Activated T-cell treated with anti-CD3 and anti-CD28 coated beads for 24 hours (primary cell): Measurements from ENCODE around the gene IQGAP3.
"Not testable (repeated sequence)": the region's sequence is repeated elsewhere in the genome, so short reads cannot be mapped to it uniquely, and the experiment has no call there.

ENCODE experiments used
- DNase-seq: peaks from one replicate; pipeline ENCODE4 v3.0.0-alpha.2; 2020; ENCODE audit warnings: low read depth

IQGAP3 gene

GRCh38 chr1:156594190-156594589 lies 21.8 kb upstream of the IQGAP3 start:
- DNase-seq = no peak

GRCh38 chr1:156593661-156593989 lies 21.3 kb upstream of the IQGAP3 start:
- no peak for DNase-seq

- no peak for DNase-seq
Observed at GRCh38 chr1:156592910-156593660, 20.7 kb upstream of the IQGAP3 start.

- DNase-seq = no peak
Observed at GRCh38 chr1:156592158-156592909, 20.0 kb upstream of the IQGAP3 start.

- DNase-seq = peak; percentile 60
Observed at GRCh38 chr1:156591432-156592157, 19.2 kb upstream of the IQGAP3 start, which contains the start of gene NAXE. TSS of gene NAXE (plus strand) at chr1:156591776. CDS start at chr1:156591805, 29 bp downstream.

GRCh38 chr1:156591181-156591431 lies 18.7 kb upstream of the IQGAP3 start:
- DNase-seq = no peak

GRCh38 chr1:156590326-156591180 lies 18.2 kb upstream of the IQGAP3 start:
- no peak for DNase-seq

GRCh38 chr1:156589546-156589945 lies 17.2 kb upstream of the IQGAP3 start:
- no peak for DNase-seq

GRCh38 chr1:156587927-156588326 lies 15.6 kb upstream of the IQGAP3 start:
- not testable (repeated sequence) for DNase-seq

GRCh38 chr1:156586892-156587477 lies 14.6 kb upstream of the IQGAP3 start:
- no peak for DNase-seq

- DNase-seq = no peak
Observed at GRCh38 chr1:156586323-156586722, 14.0 kb upstream of the IQGAP3 start.

- no peak for DNase-seq
Observed at GRCh38 chr1:156584813-156585212, 12.4 kb upstream of the IQGAP3 start.

- peak; percentile 63 for DNase-seq
Observed at GRCh38 chr1:156583821-156584622, 11.7 kb upstream of the IQGAP3 start.

GRCh38 chr1:156582388-156583017 lies 10.1 kb upstream of the IQGAP3 start:
- no peak for DNase-seq

GRCh38 chr1:156581661-156582387 lies 9.5 kb upstream of the IQGAP3 start:
- no peak for DNase-seq

- no peak for DNase-seq
Observed at GRCh38 chr1:156579472-156579871, 7.1 kb upstream of the IQGAP3 start, which contains the start of gene TTC24. TSS of gene TTC24 (plus strand) at chr1:156579723. CDS start at chr1:156581365, 1,642 bp downstream.

GRCh38 chr1:156578055-156578454 lies 5.7 kb upstream of the IQGAP3 start:
- DNase-seq = no peak

GRCh38 chr1:156577550-156577949 lies 5.2 kb upstream of the IQGAP3 start:
- DNase-seq = no peak

GRCh38 chr1:156574039-156574633 lies 1.8 kb upstream of the IQGAP3 start:
- DNase-seq = no peak
